ENCODE results near the gene PYM1.

DNA sequence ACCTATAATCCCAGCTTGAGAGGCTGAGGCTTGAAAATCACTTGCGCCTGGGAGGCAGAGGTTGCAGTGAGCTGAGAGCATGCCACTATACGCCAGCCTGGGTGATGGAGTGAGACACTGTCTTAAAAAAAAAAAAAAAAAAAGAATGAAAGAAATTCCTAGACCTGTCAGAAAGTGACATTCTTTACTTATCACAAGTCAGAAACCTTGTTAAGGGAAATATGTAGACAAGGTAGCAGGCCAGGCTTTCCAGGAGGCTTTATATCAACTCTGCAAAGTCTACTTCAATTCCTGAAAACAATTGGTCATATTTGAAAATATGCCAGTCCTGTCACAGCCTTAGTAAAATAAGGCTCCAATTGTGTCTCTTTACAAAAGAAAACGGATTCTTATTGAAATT, 65.8 kb downstream of the PYM1 start:
- TF ChIP-seq CTCF (conservative IDR thresholded peaks at IDR 0.05 in 1 of 2, IDR thresholded peaks at IDR 0.05 in 1 of 2; ENCODE audit: extremely low read depth in 1 of 2, insufficient read depth in 1 of 2, low read depth in 1 of 2, low read length in 2 of 2) (no peak), EZH2 (IDR thresholded peaks at IDR 0.05; ENCODE audit: borderline replicate concordance, low read length) (no peak)
